AG04449 (cell line): Measurements from ENCODE around the gene ENTPD5.

Experiments used
- CTCF ChIA-PET: fragments of 350-600 bp; formaldehyde crosslinking; extraction: SDS; loops from one replicate; lab custom pipeline; 2021; ENCODE audit warnings: antibody characterized with exemption; lab: Yijun Ruan, JAX
- POLR2A ChIA-PET: fragments of 400-600, 350-600 bp; formaldehyde crosslinking; extraction: SDS; loops from one replicate; lab custom pipeline; 2020; ENCODE audit warnings: antibody characterized with exemption, inconsistent platforms; lab: Yijun Ruan, JAX
- DNase-seq: peaks from one replicate; pipeline ENCODE4 v3.0.0-alpha.2; 2010; ENCODE audit warnings: low read depth, low spot score
- H3K4me3 ChIP-seq: 2 replicates; pipeline ENCODE4 v1.5.1; 2011; ENCODE audit warnings: low read depth, mild to moderate bottlenecking, control low read depth, low read length
- CTCF ChIP-seq: IDR thresholded peaks from one replicate; pipeline ENCODE4 v1.5.1; 2011; ENCODE audit warnings: mild to moderate bottlenecking, moderate library complexity, low read length, control low read depth, inconsistent platforms; ENCODE audit not compliant: insufficient read depth; ENCODE audit errors: missing control alignments

Gene ENTPD5

DNA sequence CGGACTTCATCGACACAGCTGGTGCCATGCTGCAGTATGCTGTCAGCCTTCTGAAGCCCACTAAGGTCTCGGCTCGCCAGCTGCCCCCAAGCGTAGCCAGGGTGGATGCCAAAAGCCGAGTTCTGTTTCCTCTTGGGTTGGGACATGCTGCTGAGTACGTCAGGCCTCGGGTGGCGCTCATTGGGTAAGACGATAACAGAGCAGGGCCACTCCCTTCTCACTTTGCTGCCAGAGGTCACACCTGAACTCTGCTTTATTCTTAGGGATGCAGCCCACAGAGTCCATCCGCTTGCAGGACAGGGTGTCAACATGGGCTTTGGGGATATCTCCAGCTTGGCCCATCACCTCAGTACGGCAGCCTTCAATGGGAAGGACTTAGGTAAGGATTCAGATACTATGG lies 57.9 kb downstream of the ENTPD5 start:
- POLR2A ChIA-PET = interaction anchor here (1.0 kb wide), 1 partner anchor 11 kb away, joined by 3 read pairs; the partner anchor contains the start of genes COQ6 and FAM161B
- CTCF ChIA-PET = no interaction called here
- H3K4me3 ChIP-seq = no peak overlapping the region
- no peak for DNase-seq
- TF ChIP-seq CTCF = no peak

- ChIA-PET POLR2A (interaction anchor here (0.6 kb wide), 1 partner anchor 23 kb away, joined by 3 read pairs; no protein-coding TSS in a partner anchor), CTCF (no interaction called here)
- H3K4me3 ChIP-seq = no peak overlapping the region
- no peak for TF ChIP-seq CTCF
- DNase-seq = no peak
Observed at GRCh38 chr14:73958591-73958990, 60.5 kb downstream of the ENTPD5 start.

- ChIA-PET CTCF (no interaction called here), POLR2A (no interaction called here)
- no peak overlapping the region for H3K4me3 ChIP-seq
- no peak for DNase-seq
- TF ChIP-seq CTCF = no peak
Observed at GRCh38 chr14:73955674-73956073, 63.4 kb downstream of the ENTPD5 start.

DNA sequence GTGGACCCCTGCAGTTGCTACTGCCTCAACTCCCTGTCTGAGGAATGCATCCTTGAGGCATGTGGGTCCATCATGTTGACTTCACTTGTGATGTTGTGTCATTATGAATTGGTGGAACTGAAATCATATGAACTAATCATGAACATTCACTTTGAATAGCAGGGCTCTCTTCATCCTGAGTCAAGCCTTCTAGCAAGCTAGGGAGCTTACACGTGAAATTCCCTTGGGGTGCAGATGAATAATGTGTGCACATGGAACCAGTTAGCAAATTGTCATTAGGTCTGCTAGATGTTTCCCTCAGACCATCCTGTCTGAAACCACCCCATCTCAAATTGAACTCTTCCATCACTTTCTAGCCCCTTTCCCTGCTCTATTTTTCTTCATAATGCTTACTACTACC lies 65.4 kb downstream of the ENTPD5 start:
- TF ChIP-seq CTCF = no peak
- POLR2A ChIA-PET = no interaction called here
- CTCF ChIA-PET = interaction anchor here (1.0 kb wide), 1 partner anchor 9 kb away, joined by 4 read pairs; no protein-coding TSS in a partner anchor
- DNase-seq = no peak
- no peak overlapping the region for H3K4me3 ChIP-seq

DNA sequence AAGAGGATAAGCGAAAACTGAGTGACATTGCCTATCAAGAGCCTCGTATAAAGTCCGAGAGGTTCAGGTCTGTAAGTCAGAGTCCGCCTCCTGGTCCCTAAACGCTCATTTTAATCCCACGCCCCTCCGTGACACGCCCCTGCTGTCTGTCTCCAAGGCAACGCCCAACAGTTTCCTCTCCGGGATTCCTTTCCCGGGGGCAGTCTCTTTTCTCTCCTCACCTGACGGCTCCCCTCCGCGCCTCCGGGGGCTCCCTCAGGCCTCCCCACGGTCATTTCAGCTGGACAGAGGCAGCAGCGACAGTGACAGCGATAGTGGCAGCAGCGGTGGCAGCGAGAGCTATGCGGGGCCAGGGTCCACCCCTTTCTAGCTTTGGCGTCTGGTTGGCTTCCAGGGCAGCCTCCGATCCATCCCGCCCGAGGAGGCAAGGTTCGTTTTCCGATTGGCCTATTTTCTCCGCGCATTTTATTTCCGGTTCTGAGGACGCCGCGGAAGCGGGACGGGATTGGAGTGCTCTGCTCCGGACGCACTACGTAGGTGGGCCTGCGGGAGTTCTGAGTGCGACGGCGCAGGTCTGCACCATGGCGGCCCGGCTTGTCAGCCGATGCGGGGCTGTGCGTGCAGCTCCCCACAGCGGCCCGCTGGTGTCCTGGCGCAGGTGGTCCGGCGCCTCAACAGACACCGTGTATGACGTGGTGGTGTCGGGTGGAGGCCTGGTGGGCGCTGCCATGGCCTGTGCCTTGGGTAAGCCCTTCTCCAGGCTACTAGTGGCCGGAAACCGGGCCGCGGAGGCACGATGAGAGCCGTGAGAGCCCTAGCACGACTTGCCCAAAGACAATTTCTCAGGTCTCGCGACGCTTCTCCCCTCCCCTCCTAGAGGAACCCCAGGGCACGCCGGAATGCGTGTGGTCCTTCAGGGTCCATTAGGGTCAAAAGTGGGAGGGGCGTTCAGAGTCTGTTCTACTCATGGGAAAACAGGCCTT lies 69.0 kb downstream of the ENTPD5 start, which contains the start of the genes COQ6 and FAM161B:
Gene COQ6, plus strand, starts transcription at position 551 of the 983 bp plus-strand sequence. Its CDS starts 31 bp downstream, at position 582.
Gene FAM161B, minus strand, starts transcription at position 343 of the 983 bp plus-strand sequence. Its CDS starts 68 bp downstream, at position 275.
- peak within 1 kb of the TSS; percentile 99 for H3K4me3 ChIP-seq
- ChIA-PET POLR2A (interaction anchor here (0.7 to 1.2 kb wide), 4 partner anchors 12 to 69 kb away, joined by 3 read pairs; partner anchors contain the start of genes BBOF1, ENTPD5 and ZNF410), CTCF (interaction anchor here (0.7 to 0.8 kb wide), 2 partner anchors 19 to 1656 kb away, joined by 3 read pairs; no protein-coding TSS in a partner anchor)
- DNase-seq = peak; percentile 67
- TF ChIP-seq CTCF = peak; percentile 13
